Heart left ventricle (tissue), 13 donors: ENCODE data around the gene OR2Y1.

ENCODE experiments used
- CTCF ChIP-seq, 12 donors: fragments of 200-600 bp; sonication (generic) in 4 of 12; IDR thresholded peaks; one replicate each; pipeline versions ENCODE4 v1.5.0 to v1.8.0; 2018 to 2022; ENCODE audit warnings: antibody characterized with exemption in 12 of 12, mild to moderate bottlenecking in 5 of 12
- POLR2A ChIP-seq, 2 donors: fragments of 450-650 bp; IDR thresholded peaks; one replicate each; pipeline ENCODE4 v1.6.1; 2017; ENCODE audit warnings: antibody characterized with exemption in 2 of 2, mild to moderate bottlenecking in 2 of 2, moderate library complexity in 2 of 2
- donor health status: ischemic (EF 13 %, LVEDD 7.1; RV severe dilation, severe dysfunction).
- donor health status: DM: no; HTN: yes; CAD: no.
- donor health status: DM: no; HTN: no; CAD: no.
- donor health status: ischemic (EF 25% LVEDD 6.9; RV normal size, moderate dysfunction).
- donor health status: ischemic (EF 25% LVEDD 5.7; RV mildly dilated, moderate dysfunction).
- donor health status: ischemic (EF 35%, LVEDD 5.7; RV mildly dilated, moderate dysfunction).
- donor health status: nonischemic (EF 11% LVEDD 7.7; RV severe dilation, severe dysfunction).
- donor health status: DM: yes; HTN: yes; CAD: no.
- donor health status: PGD.
- donor health status: ischemic (EF 29% LVEDD 5.4; RV normal size, mild dysfunction).
- donor health status: nonischemic (EF 23%, LVEDD 6.1; RV moderate dilation, normal function).

- no peak for TF ChIP-seq CTCF (IDR thresholded peaks at IDR 0.05)
- no peak for TF ChIP-seq POLR2A (IDR thresholded peaks at IDR 0.05)
These were observed 46.9 kb upstream of the OR2Y1 start for GRCh38 chr5:180786531-180787398.
